ENCODE data around the gene CHST4. TPM values are rescaled to one million over a fixed set of nuclear protein-coding genes. Genes with fewer than 3 reads are reported as not detected.
"Not testable (repeated sequence)": the region's sequence is repeated elsewhere in the genome, so short reads cannot be mapped to it uniquely, and the experiment has no call there.

Gene CHST4
- total and polyA plus RNA-seq, 7 donors: 0.07 TPM; not detected in 6

DNA sequence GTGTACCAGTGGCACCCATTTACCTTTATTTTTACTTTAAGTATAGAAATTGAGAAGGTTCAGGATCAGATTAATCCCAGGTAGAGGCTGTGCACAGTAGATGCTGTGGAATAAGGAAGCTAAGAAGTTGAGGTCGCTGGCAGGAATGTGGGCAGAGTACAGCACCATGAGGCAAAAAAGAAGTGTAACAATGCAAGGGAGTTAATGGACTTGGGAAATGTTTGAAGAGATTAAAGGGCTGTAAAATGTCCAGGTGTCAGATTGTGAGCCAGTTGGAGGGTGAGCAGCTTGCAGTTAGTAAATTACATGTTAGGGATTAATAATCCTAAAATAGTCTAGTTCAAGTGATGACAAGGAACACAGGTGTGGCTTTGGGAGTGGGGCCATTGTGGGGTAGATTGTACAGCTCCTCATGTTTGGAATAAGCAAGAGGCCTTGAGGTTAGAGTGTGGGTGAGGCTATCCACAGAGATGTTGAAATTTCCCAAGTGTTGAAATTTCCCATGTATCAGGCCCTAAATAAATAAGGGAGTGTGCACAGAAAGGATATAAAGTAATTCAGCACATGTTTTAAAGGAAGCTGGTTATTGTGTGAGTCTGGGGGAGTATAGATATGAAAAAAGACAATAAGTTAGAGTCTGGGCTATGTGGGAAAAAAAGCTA is 29.1 kb downstream of the CHST4 start:
- Histone ChIP-seq H3K36me3 (no peaks in the 10 kb centered on the region), H3K4me3 (no peak overlapping the region), H3K27me3 (no peaks in the 10 kb centered on the region), H3K27ac (no peak overlapping the region), H3K9me3 (no peaks in the 10 kb centered on the region), H3K4me1 (no peaks in the 10 kb centered on the region)
- intact Hi-C loops (cut with DNase I): no loop called here
- 33 to 76% methylated on average over 1 of the region's 1 CpG for WGBS, 2 donors
- DNase-seq: no peak
- TF ChIP-seq POLR2A (IDR thresholded peaks at IDR 0.05) (no peak), EP300 (IDR thresholded peaks at IDR 0.05) (no peak), POLR2AphosphoS5 (IDR thresholded peaks at IDR 0.05) (no peak)
- TF ChIP-seq, protein P1, sequence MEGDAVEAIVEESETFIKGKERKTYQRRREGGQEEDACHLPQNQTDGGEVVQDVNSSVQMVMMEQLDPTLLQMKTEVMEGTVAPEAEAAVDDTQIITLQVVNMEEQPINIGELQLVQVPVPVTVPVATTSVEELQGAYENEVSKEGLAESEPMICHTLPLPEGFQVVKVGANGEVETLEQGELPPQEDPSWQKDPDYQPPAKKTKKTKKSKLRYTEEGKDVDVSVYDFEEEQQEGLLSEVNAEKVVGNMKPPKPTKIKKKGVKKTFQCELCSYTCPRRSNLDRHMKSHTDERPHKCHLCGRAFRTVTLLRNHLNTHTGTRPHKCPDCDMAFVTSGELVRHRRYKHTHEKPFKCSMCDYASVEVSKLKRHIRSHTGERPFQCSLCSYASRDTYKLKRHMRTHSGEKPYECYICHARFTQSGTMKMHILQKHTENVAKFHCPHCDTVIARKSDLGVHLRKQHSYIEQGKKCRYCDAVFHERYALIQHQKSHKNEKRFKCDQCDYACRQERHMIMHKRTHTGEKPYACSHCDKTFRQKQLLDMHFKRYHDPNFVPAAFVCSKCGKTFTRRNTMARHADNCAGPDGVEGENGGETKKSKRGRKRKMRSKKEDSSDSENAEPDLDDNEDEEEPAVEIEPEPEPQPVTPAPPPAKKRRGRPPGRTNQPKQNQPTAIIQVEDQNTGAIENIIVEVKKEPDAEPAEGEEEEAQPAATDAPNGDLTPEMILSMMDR (IDR thresholded peaks at IDR 0.05): no peak

DNA sequence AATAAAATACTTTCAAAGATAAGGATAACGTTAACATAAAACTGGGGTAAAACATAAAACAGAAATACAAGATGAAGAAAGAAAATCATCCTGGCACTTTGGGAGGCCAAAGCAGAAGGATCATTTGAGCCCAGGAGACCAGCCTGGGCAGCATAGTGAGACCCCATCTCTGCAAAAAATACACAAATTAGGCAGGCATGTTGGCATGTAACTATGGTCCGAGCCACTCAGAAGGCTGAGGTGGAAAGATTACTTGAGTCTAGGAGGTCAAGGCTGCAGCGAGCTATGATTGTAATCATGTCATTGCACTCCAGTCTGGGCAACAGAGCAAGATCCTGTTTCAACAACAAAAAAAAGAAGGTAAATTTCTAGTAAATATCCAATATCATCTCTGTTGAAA is 31.1 kb downstream of the CHST4 start:
- no peaks in the 10 kb centered on the region for H3K36me3 ChIP-seq
- H3K27me3 ChIP-seq: no peaks in the 10 kb centered on the region
- intact Hi-C loops (cut with DNase I): no loop called here
- H3K27ac ChIP-seq: no peak overlapping the region
- no peak for TF ChIP-seq EP300 (IDR thresholded peaks at IDR 0.05)
- TF ChIP-seq POLR2AphosphoS5 (IDR thresholded peaks at IDR 0.05): no peak
- TF ChIP-seq, protein P1 (IDR thresholded peaks at IDR 0.05): no peak
- TF ChIP-seq POLR2A (IDR thresholded peaks at IDR 0.05): no peak
- DNase-seq: no peak
- no peaks in the 10 kb centered on the region for H3K4me1 ChIP-seq
- WGBS, 2 donors: 78 to 89% methylated on average over 3 of the region's 3 CpGs
- no peak overlapping the region for H3K4me3 ChIP-seq
- peaks cover 0 to 3% (median 0%) of the 10 kb centered on the region in 4 donors for H3K9me3 ChIP-seq

DNA sequence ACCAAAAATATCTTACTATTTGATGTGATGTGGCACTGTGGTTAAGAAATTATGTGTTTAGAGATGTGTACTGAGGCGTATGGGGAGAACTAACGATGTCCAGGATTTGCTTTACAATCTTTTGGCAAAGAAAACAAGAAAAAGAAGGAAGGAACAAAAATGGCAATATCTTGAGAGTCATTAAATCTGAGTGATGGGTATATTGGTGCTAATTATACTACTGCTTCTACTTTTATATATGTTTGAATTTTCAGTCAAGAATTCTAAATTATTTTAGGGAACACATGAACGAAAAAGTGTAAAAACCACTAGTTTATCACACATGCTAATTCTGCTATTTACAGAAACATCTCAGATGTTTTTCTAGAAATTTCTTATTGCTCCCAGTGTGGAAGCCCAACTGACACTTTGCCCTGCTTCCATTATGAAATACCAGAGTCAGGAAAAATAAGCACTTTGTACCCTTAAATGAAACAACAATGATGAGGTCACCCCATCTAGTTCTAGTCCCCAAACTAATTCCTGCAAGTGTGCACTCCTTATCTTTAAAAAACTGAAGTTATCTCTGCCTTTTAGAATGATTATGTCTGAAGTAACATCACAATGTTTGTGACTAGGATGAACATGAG is 31.8 kb downstream of the CHST4 start:
- H3K9me3 ChIP-seq: peaks cover 0 to 3% (median 1%) of the 10 kb centered on the region in 4 donors
- H3K27me3 ChIP-seq: no peaks in the 10 kb centered on the region
- TF ChIP-seq, protein P1 (IDR thresholded peaks at IDR 0.05): no peak
- TF ChIP-seq EP300 (IDR thresholded peaks at IDR 0.05) (no peak), POLR2AphosphoS5 (IDR thresholded peaks at IDR 0.05) (no peak), POLR2A (IDR thresholded peaks at IDR 0.05) (no peak)
- DNase-seq: no peak
- H3K27ac ChIP-seq: no peak overlapping the region
- H3K4me3 ChIP-seq: no peak overlapping the region
- intact Hi-C loops (cut with DNase I): no loop called here
- WGBS, 2 donors: 60 to 66% methylated on average over 3 of the region's 3 CpGs
- no peaks in the 10 kb centered on the region for H3K4me1 ChIP-seq
- no peaks in the 10 kb centered on the region for H3K36me3 ChIP-seq

DNA sequence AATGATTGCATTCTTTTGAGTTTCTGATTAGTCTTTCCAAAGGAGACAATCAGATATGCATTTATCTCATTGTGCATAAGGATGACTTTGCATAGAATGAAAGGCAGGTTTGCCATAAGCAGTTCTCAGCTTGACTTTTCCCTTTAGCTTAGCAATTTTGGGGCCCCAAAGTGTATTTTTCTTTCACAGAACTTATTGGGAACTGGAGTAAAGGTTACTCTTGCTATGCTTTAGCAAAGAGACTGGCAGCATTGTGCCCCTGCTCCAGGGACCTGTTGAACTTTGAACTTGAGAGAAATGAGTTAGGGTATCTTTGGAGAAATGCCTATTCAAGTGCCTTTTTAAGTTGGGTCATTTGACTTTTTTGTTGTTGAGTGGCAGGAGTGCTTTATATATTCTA is 33.6 kb downstream of the CHST4 start:
- intact Hi-C loops (cut with DNase I): no loop called here
- Histone ChIP-seq H3K4me1 (peaks cover 0 to 6% (median 2%) of the 10 kb centered on the region in 4 donors), H3K27ac (no peak overlapping the region), H3K36me3 (no peaks in the 10 kb centered on the region), H3K9me3 (peaks cover 0 to 3% (median 1%) of the 10 kb centered on the region in 4 donors), H3K27me3 (no peaks in the 10 kb centered on the region), H3K4me3 (no peak overlapping the region)
- no peak for TF ChIP-seq POLR2AphosphoS5 (IDR thresholded peaks at IDR 0.05)
- TF ChIP-seq, protein P1 (IDR thresholded peaks at IDR 0.05): no peak
- no peak for TF ChIP-seq EP300 (IDR thresholded peaks at IDR 0.05)
- DNase-seq: no peak

DNA sequence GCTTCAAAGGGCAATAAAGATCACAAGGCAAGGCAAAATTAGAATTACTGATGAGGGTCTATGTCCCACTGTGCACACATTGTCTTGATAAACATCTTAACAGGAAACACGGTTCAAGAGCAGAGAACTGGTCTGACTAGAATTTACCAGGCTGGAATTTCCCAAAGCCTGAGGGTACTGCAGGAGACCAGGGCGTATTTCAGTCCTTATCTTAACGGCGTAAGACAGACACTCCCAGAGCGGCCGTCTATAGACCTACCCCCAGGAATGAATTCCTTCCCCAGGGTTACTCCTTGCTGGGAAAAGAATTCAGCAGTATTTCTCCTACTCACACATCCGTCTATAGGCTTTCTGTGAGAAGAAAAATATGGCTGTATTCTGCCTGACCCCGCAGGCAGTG is 35.7 kb downstream of the CHST4 start:
- intact Hi-C loops (cut with DNase I); H3K9me3 ChIP-seq; H3K27me3 ChIP-seq; H3K36me3 ChIP-seq; DNase-seq; H3K27ac ChIP-seq; H3K4me1 ChIP-seq; H3K4me3 ChIP-seq: not testable (repeated sequence)
- 85 to 91% methylated on average over 8 of the region's 8 CpGs for WGBS, 2 donors
